GM13976 (cell line): ENCODE data around the gene TCEANC.
"Not testable (repeated sequence)": the region's sequence is repeated elsewhere in the genome, so short reads cannot be mapped to it uniquely, and the experiment has no call there.

Source experiments
- DNase-seq: peaks from one replicate; pipeline ENCODE4 v3.0.0; 2012; ENCODE audit warnings: low spot score
- in situ Hi-C: fragments of 300-500 bp; cut with MboI; formaldehyde crosslinking; loops from one replicate; pipeline ENCODE4 v1.12.0; 2022; ENCODE audit warnings: low sequenced_read_pairs, mixed read lengths, inconsistent platforms; ENCODE audit not compliant: unreplicated experiment
- TF ChIP-seq, protein P1 (sequence below): IDR thresholded peaks from 2 replicates; pipeline ENCODE4 v1.5.1; 2012; ENCODE audit warnings: borderline replicate concordance, mild to moderate bottlenecking; ENCODE audit not compliant: insufficient read depth; ENCODE audit errors: extremely low read depth, missing control alignments, control extremely low read depth

Gene TCEANC

DNA sequence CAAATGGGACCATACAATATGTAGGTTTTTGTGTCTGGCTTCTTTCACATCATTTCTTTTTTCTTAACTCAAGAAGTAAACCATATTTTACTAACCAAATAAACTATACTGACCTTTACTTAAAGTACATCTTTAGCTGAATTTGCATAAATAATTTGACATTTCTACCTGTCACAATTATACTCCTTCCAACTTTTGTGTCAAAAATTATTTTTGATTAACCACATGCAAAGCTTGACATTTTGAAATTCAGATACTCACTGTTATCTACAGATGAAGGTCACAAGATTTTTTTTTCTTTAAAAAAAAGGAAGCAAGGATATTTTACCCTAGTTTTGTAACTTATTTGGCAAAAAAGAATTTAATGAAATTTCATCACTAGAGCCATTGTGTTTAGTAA, 23.9 kb downstream of the TCEANC start:
- in situ Hi-C loops = no loop called here
- TF ChIP-seq, protein P1, sequence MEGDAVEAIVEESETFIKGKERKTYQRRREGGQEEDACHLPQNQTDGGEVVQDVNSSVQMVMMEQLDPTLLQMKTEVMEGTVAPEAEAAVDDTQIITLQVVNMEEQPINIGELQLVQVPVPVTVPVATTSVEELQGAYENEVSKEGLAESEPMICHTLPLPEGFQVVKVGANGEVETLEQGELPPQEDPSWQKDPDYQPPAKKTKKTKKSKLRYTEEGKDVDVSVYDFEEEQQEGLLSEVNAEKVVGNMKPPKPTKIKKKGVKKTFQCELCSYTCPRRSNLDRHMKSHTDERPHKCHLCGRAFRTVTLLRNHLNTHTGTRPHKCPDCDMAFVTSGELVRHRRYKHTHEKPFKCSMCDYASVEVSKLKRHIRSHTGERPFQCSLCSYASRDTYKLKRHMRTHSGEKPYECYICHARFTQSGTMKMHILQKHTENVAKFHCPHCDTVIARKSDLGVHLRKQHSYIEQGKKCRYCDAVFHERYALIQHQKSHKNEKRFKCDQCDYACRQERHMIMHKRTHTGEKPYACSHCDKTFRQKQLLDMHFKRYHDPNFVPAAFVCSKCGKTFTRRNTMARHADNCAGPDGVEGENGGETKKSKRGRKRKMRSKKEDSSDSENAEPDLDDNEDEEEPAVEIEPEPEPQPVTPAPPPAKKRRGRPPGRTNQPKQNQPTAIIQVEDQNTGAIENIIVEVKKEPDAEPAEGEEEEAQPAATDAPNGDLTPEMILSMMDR = no peak
- DNase-seq = no peak

DNA sequence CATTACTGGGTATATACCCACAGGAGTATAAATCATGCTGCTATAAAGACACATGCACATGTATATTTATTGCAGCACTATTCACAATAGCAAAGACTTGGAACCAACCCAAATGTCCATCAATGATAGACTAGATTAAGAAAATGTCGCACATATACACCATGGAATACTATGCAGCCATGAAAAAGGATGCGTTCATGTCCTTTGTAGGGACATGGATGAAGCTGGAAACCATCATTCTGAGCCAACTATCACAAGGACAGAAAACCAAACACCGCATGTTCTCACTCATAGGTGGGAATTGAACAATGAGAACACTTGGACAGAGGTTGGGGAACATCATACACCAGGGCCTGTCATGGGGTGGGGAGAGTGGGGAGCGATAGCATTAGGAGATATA, 26.8 kb downstream of the TCEANC start:
- DNase-seq, in situ Hi-C loops: not testable (repeated sequence)

DNA sequence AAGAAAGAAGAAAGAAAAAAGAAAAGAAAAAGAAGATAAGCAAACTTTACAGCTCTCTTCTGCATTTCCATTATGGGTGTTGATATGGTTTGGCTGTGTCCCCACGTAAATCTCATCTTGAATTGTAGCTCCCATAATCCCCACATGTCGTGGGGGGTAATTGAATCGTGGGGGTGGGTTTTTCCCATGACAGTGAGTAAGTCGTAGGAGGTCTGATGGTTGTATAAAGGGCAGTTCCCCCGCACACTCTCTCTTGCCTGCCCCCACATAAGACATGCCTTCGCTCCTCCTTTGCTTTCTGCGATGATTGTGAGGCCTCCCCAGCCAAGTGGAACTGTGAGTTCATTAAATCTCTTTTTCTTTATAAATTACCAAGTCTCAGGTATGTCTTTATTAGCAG, 28.7 kb downstream of the TCEANC start:
- DNase-seq = no peak
- TF ChIP-seq, protein P1 = no peak
- in situ Hi-C loops = no loop called here

DNA sequence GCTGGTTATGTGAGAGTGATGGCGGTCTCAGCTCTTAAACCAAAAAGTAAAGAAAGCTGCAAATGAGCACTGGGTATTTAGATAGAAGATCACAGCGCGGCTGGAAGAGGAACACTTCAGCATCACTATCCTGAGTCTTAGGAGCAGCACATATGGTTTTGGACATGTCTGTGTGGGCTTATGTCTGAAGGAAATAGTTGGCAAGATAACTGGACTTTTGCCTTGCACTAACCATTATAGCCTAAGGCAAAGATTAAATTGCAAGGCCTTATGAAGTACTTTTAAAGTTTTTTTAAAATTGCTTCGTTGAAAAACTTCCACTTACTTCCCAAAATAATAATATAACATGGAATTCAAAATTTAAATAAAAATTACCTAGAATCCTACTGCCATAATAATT, 31.4 kb downstream of the TCEANC start:
- in situ Hi-C loops = no loop called here
- TF ChIP-seq, protein P1 = no peak
- no peak for DNase-seq

DNA sequence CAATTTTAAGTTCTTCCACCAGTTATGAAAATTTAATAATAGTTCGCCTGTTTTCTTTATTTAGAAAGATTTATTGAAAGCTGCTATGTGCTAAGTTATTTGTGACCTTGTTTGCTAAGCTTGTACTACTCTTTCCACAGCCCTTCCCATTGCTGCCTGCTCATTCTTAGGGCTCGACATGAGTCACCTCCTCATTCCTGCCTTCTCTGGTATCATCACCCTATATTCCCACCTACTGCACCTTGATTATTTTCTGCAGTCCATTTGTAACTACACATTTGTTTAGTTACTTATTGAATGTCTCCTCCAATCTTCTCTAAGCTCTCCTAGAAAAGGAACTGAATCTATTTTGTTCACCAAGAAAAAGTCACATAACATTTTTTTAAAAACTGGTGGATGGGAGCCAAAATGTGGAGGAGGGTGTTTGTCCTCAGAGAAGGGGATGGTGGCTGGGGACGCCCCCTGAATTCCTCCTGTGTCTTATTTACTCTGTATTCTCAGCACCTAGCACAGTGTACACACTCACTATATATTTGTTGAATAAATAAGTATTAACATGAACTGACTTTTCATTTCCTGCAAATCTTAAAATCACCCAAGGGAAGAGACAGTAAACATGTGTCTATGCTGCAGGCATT, 32.3 kb downstream of the TCEANC start:
- TF ChIP-seq, protein P1 = no peak
- in situ Hi-C loops = no loop called here
- no peak for DNase-seq

DNA sequence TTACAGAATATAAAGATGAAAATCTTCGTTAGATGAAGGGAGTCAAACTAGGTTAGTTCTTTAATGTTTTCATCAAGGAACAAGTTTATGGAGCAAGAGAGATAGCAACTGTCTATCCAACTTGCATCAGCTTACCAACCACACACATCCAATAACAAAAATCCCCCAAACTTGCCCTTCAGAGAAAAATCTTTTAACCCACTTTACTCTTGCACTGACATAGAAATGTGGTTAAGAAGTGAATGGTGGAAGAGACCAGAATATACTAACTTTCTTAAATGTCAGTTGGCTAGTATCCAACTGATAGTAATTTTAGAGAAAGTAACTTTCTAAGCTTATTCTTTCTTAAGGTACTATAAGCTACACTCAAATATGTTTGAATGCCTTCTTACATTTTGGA, 34.3 kb downstream of the TCEANC start:
- TF ChIP-seq, protein P1 = no peak
- DNase-seq = no peak

DNA sequence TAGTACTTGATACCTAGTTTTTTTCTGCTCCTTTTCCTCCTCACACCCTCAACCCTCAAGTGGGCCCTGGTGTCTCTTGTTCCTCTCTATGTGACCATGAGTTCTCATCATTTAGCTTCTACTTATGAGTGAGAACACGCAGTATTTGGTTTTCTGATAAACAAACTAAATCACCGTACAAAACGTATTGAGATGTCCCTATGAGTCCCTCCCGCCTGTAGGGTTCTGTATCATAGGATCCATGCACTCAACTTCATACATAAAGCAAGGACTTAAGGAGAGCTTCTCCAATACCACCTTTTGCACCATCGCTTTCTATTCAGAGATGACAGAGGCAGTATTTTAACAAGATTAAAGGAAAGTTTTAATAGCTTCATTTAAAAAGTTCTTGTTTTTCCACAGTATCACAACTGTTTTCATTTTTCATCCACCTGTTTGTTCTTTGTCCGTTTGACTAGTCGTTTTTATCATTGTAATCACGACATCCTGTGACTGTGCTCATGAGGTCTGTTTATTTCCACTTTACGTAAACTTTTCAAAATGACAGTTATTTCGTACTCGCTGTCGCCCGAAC, 35.5 kb downstream of the TCEANC start:
- TF ChIP-seq, protein P1 = no peak
- no peak for DNase-seq
- in situ Hi-C loops = no loop called here

More for the DNA sequence above, 34.3 kb downstream of the TCEANC start:
- in situ Hi-C loops = no loop called here
